SK-N-SH (cell line): ENCODE measurements around the gene EHD3. TPM values are rescaled to one million over a fixed set of nuclear protein-coding genes. Genes with fewer than 3 reads are reported as not detected.

Source experiments
- CTCF ChIA-PET: fragments of 300-600, 350-600 bp; formaldehyde crosslinking; extraction: SDS; loops from one replicate; lab custom pipeline; 2021; lab: Yijun Ruan, JAX
- POLR2A ChIA-PET: fragments of 350-600 bp; sonication (Branson Sonifier 250); formaldehyde crosslinking; extraction: SDS; loops from one replicate; lab custom pipeline; 2020; ENCODE audit warnings: antibody characterized with exemption, inconsistent platforms; lab: Yijun Ruan, JAX
- DNase-seq: peaks from one replicate; pipeline ENCODE4 v3.0.0; 2012
- H2AFZ ChIP-seq: fragments of 200-600 bp; sonication (generic); 2 replicates; pipeline ENCODE4 v1.8.1; 2016; ENCODE audit warnings: antibody characterized with exemption, mild to moderate bottlenecking, low read depth
- H3F3A ChIP-seq: fragments of 200-600 bp; sonication (generic); replicated peaks from 2 replicates; pipeline ENCODE3; 2016; ENCODE audit warnings: antibody characterized with exemption, mild to moderate bottlenecking; ENCODE audit not compliant: insufficient read depth
- H3K27ac ChIP-seq, 2 experiments: fragments of 200-500 bp in 1 of 2; fragments of 200-600 bp in 1 of 2; sonication (Bioruptor generic) in 1 of 2; sonication (generic), shearing (Covaris generic) in 1 of 2; 2 replicates each; pipeline versions ENCODE4 v1.5.1 to v1.6.1; 2014 to 2016; ENCODE audit warnings: low read depth in 2 of 2, inconsistent platforms in 1 of 2, low read length in 1 of 2, mild to moderate bottlenecking in 1 of 2, mixed read lengths in 1 of 2
- H3K27me3 ChIP-seq: fragments of 200-600 bp; sonication (generic), shearing (Covaris generic); 2 replicates; pipeline ENCODE4 v1.6.1; 2016; ENCODE audit warnings: mixed run types; ENCODE audit not compliant: insufficient read depth
- H3K36me3 ChIP-seq, 2 experiments: fragments of 200-500 bp in 1 of 2; fragments of 200-600 bp in 1 of 2; sonication (Bioruptor generic) in 1 of 2; sonication (generic) in 1 of 2; replicated peaks in 1 of 2; 2 replicates each; pipeline versions ENCODE3 to v1.5.1; 2014 to 2016; ENCODE audit warnings: low read length in 1 of 2, mild to moderate bottlenecking in 1 of 2; ENCODE audit not compliant: insufficient read depth in 2 of 2, control insufficient read depth in 1 of 2
- H3K4me1 ChIP-seq, 2 experiments: fragments of 200-500 bp in 1 of 2; fragments of 200-600 bp in 1 of 2; sonication (Bioruptor generic) in 1 of 2; sonication (generic), shearing (Covaris generic) in 1 of 2; 2 replicates each; pipeline versions ENCODE4 v1.5.1 to v1.6.1; 2014 to 2016; ENCODE audit warnings: low read depth in 1 of 2, low read length in 1 of 2, mixed run types in 1 of 2; ENCODE audit not compliant: insufficient read depth in 2 of 2, control insufficient read depth in 1 of 2
- H3K4me2 ChIP-seq: fragments of 200-600 bp; sonication (generic), shearing (Covaris generic); 2 replicates; pipeline ENCODE4 v1.6.1; 2017; ENCODE audit warnings: mixed run types
- H3K4me3 ChIP-seq, 2 experiments: fragments of 200-500 bp in 1 of 2; fragments of 200-600 bp in 1 of 2; sonication (Bioruptor generic) in 1 of 2; sonication (generic), shearing (Covaris generic) in 1 of 2; 2 replicates each; pipeline versions ENCODE4 v1.5.1 to v1.8.1; 2014 to 2016; ENCODE audit warnings: low read depth in 2 of 2, inconsistent platforms in 1 of 2, low read length in 1 of 2, mild to moderate bottlenecking in 1 of 2, mixed read lengths in 1 of 2, moderate library complexity in 1 of 2
- H3K79me2 ChIP-seq: fragments of 200-600 bp; sonication (generic); 2 replicates; pipeline ENCODE4 v1.8.1; 2017; ENCODE audit warnings: mild to moderate bottlenecking; ENCODE audit not compliant: insufficient read depth
- H3K9ac ChIP-seq: fragments of 200-600 bp; sonication (generic); 2 replicates; pipeline ENCODE4 v1.6.1; 2017; ENCODE audit warnings: mixed run types
- H3K9me2 ChIP-seq: fragments of 200-600 bp; sonication (generic); 2 replicates; pipeline ENCODE4 v1.6.1; 2017; ENCODE audit warnings: mixed run types
- H3K9me3 ChIP-seq: fragments of 200-600 bp; sonication (generic); 2 replicates; pipeline ENCODE4 v1.6.1; 2017; ENCODE audit warnings: mixed run types, mild to moderate bottlenecking, moderate library complexity
- H4K20me1 ChIP-seq: fragments of 200-600 bp; sonication (generic); 2 replicates; pipeline ENCODE4 v1.6.1; 2017; ENCODE audit warnings: mild to moderate bottlenecking, mixed run types; ENCODE audit not compliant: insufficient read depth
- CHD2 ChIP-seq: fragments of 150-350 bp; IDR thresholded peaks from 2 replicates; pipeline ENCODE4 v1.6.1; 2018; ENCODE audit warnings: low read length; ENCODE audit not compliant: partially characterized antibody
- ELF1 ChIP-seq: IDR thresholded peaks from 2 replicates; pipeline ENCODE4 v1.4.0; 2012
- EP300 ChIP-seq, 2 experiments: IDR thresholded peaks; 2 replicates each; pipeline versions ENCODE4 v1.4.0 to v1.6.1; 2012; ENCODE audit warnings: borderline replicate concordance in 1 of 2, low read depth in 1 of 2, low read length in 1 of 2
- FOXJ3 ChIP-seq: sonication (generic); formaldehyde crosslinking; IDR thresholded peaks from 2 replicates; pipeline ENCODE4 v1.5.1; 2020; ENCODE audit warnings: mild to moderate bottlenecking, missing genetic modification reagents
- FOXM1 ChIP-seq: IDR thresholded peaks from 2 replicates; pipeline ENCODE4 v1.4.0; 2012; ENCODE audit warnings: low read depth, mild to moderate bottlenecking
- GATA2 ChIP-seq: sonication (generic); formaldehyde crosslinking; IDR thresholded peaks from 2 replicates; pipeline ENCODE4 v1.5.0; 2020; ENCODE audit warnings: mild to moderate bottlenecking, missing genetic modification reagents
- JUND ChIP-seq: IDR thresholded peaks from 2 replicates; pipeline ENCODE4 v1.4.0; 2012
- MEF2A ChIP-seq: IDR thresholded peaks from 2 replicates; pipeline ENCODE4 v1.4.0; 2012; ENCODE audit warnings: low read depth, borderline replicate concordance
- NFIC ChIP-seq: IDR thresholded peaks from 2 replicates; pipeline ENCODE4 v1.4.0; 2012; ENCODE audit warnings: borderline replicate concordance
- NRF1 ChIP-seq: IDR thresholded peaks from 2 replicates; pipeline ENCODE4 v1.6.1; 2012; ENCODE audit warnings: low read depth, mild to moderate bottlenecking, low read length
- RAD21 ChIP-seq: IDR thresholded peaks from 2 replicates; pipeline ENCODE4 v1.6.1; 2012; ENCODE audit warnings: mild to moderate bottlenecking, low read length
- RCOR1 ChIP-seq: fragments of 150-350 bp; IDR thresholded peaks from 2 replicates; pipeline ENCODE4 v1.6.1; 2017; ENCODE audit warnings: antibody characterized with exemption, low read length
- REST ChIP-seq: IDR thresholded peaks from 2 replicates; pipeline ENCODE4 v1.6.1; 2012; ENCODE audit warnings: mild to moderate bottlenecking, low read depth, low read length, moderate library complexity
- RFX5 ChIP-seq: IDR thresholded peaks from 2 replicates; pipeline ENCODE4 v1.6.1; 2012; ENCODE audit warnings: mild to moderate bottlenecking, improper control_type of control experiment, low read length
- SIN3A ChIP-seq: IDR thresholded peaks from 2 replicates; pipeline ENCODE4 v1.6.1; 2012; ENCODE audit warnings: low read depth, mild to moderate bottlenecking, low read length, moderate library complexity, borderline replicate concordance
- SMC3 ChIP-seq: IDR thresholded peaks from 2 replicates; pipeline ENCODE4 v1.6.1; 2012; ENCODE audit warnings: low read depth, low read length, improper control_type of control experiment
- TAF1 ChIP-seq: IDR thresholded peaks from 2 replicates; pipeline ENCODE4 v1.6.1; 2012; ENCODE audit warnings: low read depth, mild to moderate bottlenecking, low read length, moderate library complexity, borderline replicate concordance
- WGBS: methylation state at CpG from one replicate; pipeline ENCODE4 v1.1.6; 2017; ENCODE audit warnings: low lambda C conversion rate; 5-methylcytosine and 5-hydroxymethylcytosine counted together
- polyA plus RNA-seq, 3 experiments: library from polyadenylated mRNA; depleted of rRNA; stranded (reverse); fragments of >200 nt; gene quantifications; 2 replicates each; pipeline ENCODE4 v1.2.3, GENCODE V29; 2012
- TF ChIP-seq, protein P1 (sequence below): fragments of 200-600 bp; sonication (generic); IDR thresholded peaks from 2 replicates; pipeline ENCODE4 v1.6.1; 2017; ENCODE audit warnings: antibody characterized with exemption, mild to moderate bottlenecking, moderate library complexity
- TF ChIP-seq, protein P2 (sequence below): fragments of 150-350 bp; IDR thresholded peaks from 2 replicates; pipeline ENCODE4 v1.6.1; 2016; ENCODE audit warnings: mild to moderate bottlenecking, low read depth, low read length

Gene EHD3
- polyA plus RNA-seq, 1 of the 3 experiments (the other 2 are of a cell fraction) = 45.4 TPM

- no peaks in the 10 kb centered on the region for H3K9me3 ChIP-seq
- no peak overlapping the region for H3K4me2 ChIP-seq
- 85% methylated on average over 3 of the region's 3 CpGs for WGBS
- no peak overlapping the region for H2AFZ ChIP-seq
- no peaks in the 10 kb centered on the region for H3F3A ChIP-seq
- POLR2A ChIA-PET = no interaction called here
- CTCF ChIA-PET = interaction anchor here (0.9 to 1.8 kb wide), 4 partner anchors 9 to 86 kb away, joined by 3 to 7 read pairs (median 3); no protein-coding TSS in a partner anchor
- no peak overlapping the region for H3K4me3 ChIP-seq
- DNase-seq = no peak
- H3K36me3 ChIP-seq = peaks cover 35 to 45% of the 10 kb centered on the region in 2 experiments
- no peak overlapping the region for H3K27ac ChIP-seq
- TF ChIP-seq JUND (no peak), RCOR1 (no peak), NFIC (no peak), TAF1 (no peak), SIN3A (no peak), FOXJ3 (CRISPR knock-in tag) (no peak), RAD21 (no peak), GATA2 (CRISPR knock-in tag) (no peak), RFX5 (no peak), EP300 (IDR thresholded peaks at IDR 0.05; ENCODE audit: borderline replicate concordance in 1 of 2, low read depth in 1 of 2, low read length in 1 of 2) (no peak), REST (no peak), SMC3 (no peak), CHD2 (no peak), ELF1 (no peak), FOXM1 (no peak), MEF2A (no peak), NRF1 (no peak)
- TF ChIP-seq, protein P1, sequence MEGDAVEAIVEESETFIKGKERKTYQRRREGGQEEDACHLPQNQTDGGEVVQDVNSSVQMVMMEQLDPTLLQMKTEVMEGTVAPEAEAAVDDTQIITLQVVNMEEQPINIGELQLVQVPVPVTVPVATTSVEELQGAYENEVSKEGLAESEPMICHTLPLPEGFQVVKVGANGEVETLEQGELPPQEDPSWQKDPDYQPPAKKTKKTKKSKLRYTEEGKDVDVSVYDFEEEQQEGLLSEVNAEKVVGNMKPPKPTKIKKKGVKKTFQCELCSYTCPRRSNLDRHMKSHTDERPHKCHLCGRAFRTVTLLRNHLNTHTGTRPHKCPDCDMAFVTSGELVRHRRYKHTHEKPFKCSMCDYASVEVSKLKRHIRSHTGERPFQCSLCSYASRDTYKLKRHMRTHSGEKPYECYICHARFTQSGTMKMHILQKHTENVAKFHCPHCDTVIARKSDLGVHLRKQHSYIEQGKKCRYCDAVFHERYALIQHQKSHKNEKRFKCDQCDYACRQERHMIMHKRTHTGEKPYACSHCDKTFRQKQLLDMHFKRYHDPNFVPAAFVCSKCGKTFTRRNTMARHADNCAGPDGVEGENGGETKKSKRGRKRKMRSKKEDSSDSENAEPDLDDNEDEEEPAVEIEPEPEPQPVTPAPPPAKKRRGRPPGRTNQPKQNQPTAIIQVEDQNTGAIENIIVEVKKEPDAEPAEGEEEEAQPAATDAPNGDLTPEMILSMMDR = no peak
- TF ChIP-seq, protein P2, sequence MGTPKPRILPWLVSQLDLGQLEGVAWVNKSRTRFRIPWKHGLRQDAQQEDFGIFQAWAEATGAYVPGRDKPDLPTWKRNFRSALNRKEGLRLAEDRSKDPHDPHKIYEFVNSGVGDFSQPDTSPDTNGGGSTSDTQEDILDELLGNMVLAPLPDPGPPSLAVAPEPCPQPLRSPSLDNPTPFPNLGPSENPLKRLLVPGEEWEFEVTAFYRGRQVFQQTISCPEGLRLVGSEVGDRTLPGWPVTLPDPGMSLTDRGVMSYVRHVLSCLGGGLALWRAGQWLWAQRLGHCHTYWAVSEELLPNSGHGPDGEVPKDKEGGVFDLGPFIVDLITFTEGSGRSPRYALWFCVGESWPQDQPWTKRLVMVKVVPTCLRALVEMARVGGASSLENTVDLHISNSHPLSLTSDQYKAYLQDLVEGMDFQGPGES = no peak
- H3K27me3 ChIP-seq = no peaks in the 10 kb centered on the region
- peaks cover 8% of the 10 kb centered on the region for H4K20me1 ChIP-seq
- H3K79me2 ChIP-seq = peaks cover 8% of the 10 kb centered on the region; the same call in 1 of the 2 replicates
- H3K9ac ChIP-seq = no peak overlapping the region
- H3K4me1 ChIP-seq = peaks cover 4 to 6% of the 10 kb centered on the region in 2 experiments; a peak in 1 of 4 replicates
- no peaks in the 10 kb centered on the region for H3K9me2 ChIP-seq
Observed at GRCh38 chr2:31248139-31248538, 14.2 kb downstream of the EHD3 start.
